Neural cell (in vitro differentiated cells): Measurements from ENCODE around the gene ERMN. TPM values are rescaled to one million over a fixed set of nuclear protein-coding genes. Genes with fewer than 3 reads are reported as not detected.

ENCODE experiments used
- H2AFZ ChIP-seq: fragments of 200-600, 300-800 bp; sonication (generic), shearing (Covaris generic); 2 replicates; pipeline ENCODE4 v1.6.0; 2014; ENCODE audit warnings: low read depth, mild to moderate bottlenecking, antibody characterized with exemption, low read length, moderate library complexity
- H3F3A ChIP-seq: fragments of 200-600 bp; shearing (Covaris generic); 2 replicates; pipeline ENCODE4 v1.6.1; 2016; ENCODE audit warnings: mild to moderate bottlenecking, moderate library complexity, mixed read lengths, antibody characterized with exemption, low read length; ENCODE audit not compliant: insufficient read depth, poor library complexity, severe bottlenecking
- H3K27ac ChIP-seq: fragments of 200-600, 300-800 bp; sonication (generic), shearing (Covaris generic); 2 replicates; pipeline ENCODE4 v1.5.1; 2014; ENCODE audit warnings: mild to moderate bottlenecking, low read length, moderate library complexity
- H3K27me3 ChIP-seq: fragments of 300-800, 200-600 bp; sonication (generic), shearing (Covaris generic); 2 replicates; pipeline ENCODE4 v1.6.0; 2014; ENCODE audit warnings: mild to moderate bottlenecking, low read depth, low read length, moderate library complexity; ENCODE audit not compliant: insufficient read depth
- H3K36me3 ChIP-seq: fragments of 300-800, 200-600 bp; sonication (generic), shearing (Covaris generic); 2 replicates; pipeline ENCODE4 v1.5.1; 2014; ENCODE audit warnings: mild to moderate bottlenecking, antibody characterized with exemption, low read length, moderate library complexity; ENCODE audit not compliant: insufficient read depth
- H3K4me2 ChIP-seq: fragments of 300-800, 200-600 bp; sonication (generic), shearing (Covaris generic); 2 replicates; pipeline ENCODE4 v1.6.0; 2014; ENCODE audit warnings: mild to moderate bottlenecking, low read length
- H3K4me3 ChIP-seq: fragments of 300-800, 200-600 bp; sonication (generic), shearing (Covaris generic); 2 replicates; pipeline ENCODE4 v1.5.1; 2014; ENCODE audit warnings: mild to moderate bottlenecking, low read length, moderate library complexity
- H3K79me2 ChIP-seq: fragments of 200-600 bp; shearing (Covaris generic); replicated peaks from 2 replicates; pipeline ENCODE4 v1.6.0; 2014; ENCODE audit warnings: mild to moderate bottlenecking, low read length, moderate library complexity; ENCODE audit not compliant: insufficient read depth
- H3K9ac ChIP-seq: fragments of 300-800, 200-600 bp; sonication (generic), shearing (Covaris generic); 2 replicates; pipeline ENCODE4 v1.6.1; 2016; ENCODE audit warnings: mild to moderate bottlenecking, low read length, mixed read lengths
- H3K9me2 ChIP-seq: fragments of 200-600 bp; shearing (Covaris generic); 2 replicates; pipeline ENCODE4 v1.6.1; 2016; ENCODE audit warnings: mild to moderate bottlenecking, low read length, mixed read lengths; ENCODE audit not compliant: insufficient read depth
- H3K9me3 ChIP-seq: fragments of 200-600, 300-800 bp; sonication (generic), shearing (Covaris generic); 2 replicates; pipeline ENCODE4 v1.6.1; 2016; ENCODE audit warnings: mild to moderate bottlenecking, mixed run types, low read length, moderate library complexity, mixed read lengths
- H4K20me1 ChIP-seq: fragments of 200-600 bp; shearing (Covaris generic); 2 replicates; pipeline ENCODE4 v1.6.1; 2016; ENCODE audit warnings: mild to moderate bottlenecking, mixed run types; ENCODE audit not compliant: insufficient read depth
- CTCF ChIP-seq: fragments of 450-650 bp; IDR thresholded peaks from 2 replicates; pipeline ENCODE4 v1.5.1; 2014; ENCODE audit warnings: antibody characterized with exemption, mild to moderate bottlenecking, moderate library complexity; ENCODE audit not compliant: poor library complexity, severe bottlenecking
- EP300 ChIP-seq: fragments of 450-650 bp; conservative IDR thresholded peaks from 2 replicates; pipeline ENCODE4 v1.6.1; 2014; ENCODE audit warnings: antibody characterized with exemption, mild to moderate bottlenecking, moderate library complexity; ENCODE audit not compliant: poor library complexity, severe bottlenecking
- EZH2 ChIP-seq: fragments of 200-600, 300-800 bp; shearing (Covaris generic), sonication (generic); IDR thresholded peaks from 2 replicates; pipeline ENCODE4 v1.6.1; 2014; ENCODE audit warnings: antibody characterized with exemption, low read length, borderline replicate concordance, mild to moderate bottlenecking; ENCODE audit not compliant: insufficient read depth, poor library complexity, severe bottlenecking
- MXI1 ChIP-seq: fragments of 450-650 bp; conservative IDR thresholded peaks from 2 replicates; pipeline ENCODE4 v1.6.1; 2014; ENCODE audit warnings: antibody characterized with exemption, mild to moderate bottlenecking; ENCODE audit not compliant: poor library complexity, severe bottlenecking
- POLR2AphosphoS5 ChIP-seq: IDR thresholded peaks from 2 replicates; pipeline ENCODE4 v1.6.1; 2012
- RAD21 ChIP-seq: fragments of 450-650 bp; conservative IDR thresholded peaks from 2 replicates; pipeline ENCODE4 v1.6.1; 2014; ENCODE audit warnings: antibody characterized with exemption, mild to moderate bottlenecking, moderate library complexity
- REST ChIP-seq: IDR thresholded peaks from 2 replicates; pipeline ENCODE4 v1.6.1; 2012; ENCODE audit warnings: borderline replicate concordance
- SMC3 ChIP-seq: fragments of 450-650 bp; conservative IDR thresholded peaks from 2 replicates; pipeline ENCODE4 v1.6.1; 2014; ENCODE audit warnings: antibody characterized with exemption, mild to moderate bottlenecking, moderate library complexity; ENCODE audit not compliant: poor library complexity
- TAF1 ChIP-seq: IDR thresholded peaks from 2 replicates; pipeline ENCODE4 v1.6.1; 2012; ENCODE audit warnings: low read depth
- polyA plus RNA-seq: library from polyadenylated mRNA; depleted of rRNA; stranded (reverse); fragments of >200 nt; gene quantifications from 2 replicates; pipeline ENCODE4 v1.2.3, GENCODE V29; 2014

The ERMN gene
- polyA plus RNA-seq, 1 donor from 2014 or later: not detected

DNA sequence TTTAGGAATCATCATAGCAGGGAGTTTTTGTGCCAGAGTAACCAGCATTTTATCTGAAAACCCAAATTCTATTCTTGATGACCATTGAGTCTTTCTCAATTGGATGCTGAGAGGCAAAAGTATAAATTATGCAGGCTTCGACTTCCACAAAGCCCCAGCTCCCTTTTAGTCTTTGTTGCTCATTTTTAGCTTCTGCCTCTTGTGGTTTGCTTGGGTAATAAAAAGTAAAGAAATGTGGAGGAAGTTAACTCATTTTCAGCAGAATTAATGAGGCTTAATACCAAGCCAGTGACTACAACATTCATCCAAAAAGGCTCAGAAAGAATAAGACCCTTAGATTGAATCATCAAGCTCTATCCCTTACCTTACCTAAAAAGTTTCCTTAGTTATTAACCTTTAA is 18.6 kb downstream of the ERMN start:
- TF ChIP-seq TAF1: no peak
- TF ChIP-seq MXI1: no peak
- no peak for TF ChIP-seq EZH2
- peak; percentile 18 for TF ChIP-seq CTCF
- H3K36me3 ChIP-seq: no peaks in the 10 kb centered on the region
- H3K79me2 ChIP-seq: no peaks in the 10 kb centered on the region
- no peak overlapping the region for H3K9ac ChIP-seq
- no peak overlapping the region for H3K27ac ChIP-seq
- no peaks in the 10 kb centered on the region for H3K27me3 ChIP-seq
- no peaks in the 10 kb centered on the region for H4K20me1 ChIP-seq
- H3K9me3 ChIP-seq: no peaks in the 10 kb centered on the region
- H3K4me2 ChIP-seq: no peak overlapping the region
- no peak overlapping the region for H3K4me3 ChIP-seq
- no peak overlapping the region for H2AFZ ChIP-seq
- H3F3A ChIP-seq: no peaks in the 10 kb centered on the region
- no peaks in the 10 kb centered on the region for H3K9me2 ChIP-seq

DNA sequence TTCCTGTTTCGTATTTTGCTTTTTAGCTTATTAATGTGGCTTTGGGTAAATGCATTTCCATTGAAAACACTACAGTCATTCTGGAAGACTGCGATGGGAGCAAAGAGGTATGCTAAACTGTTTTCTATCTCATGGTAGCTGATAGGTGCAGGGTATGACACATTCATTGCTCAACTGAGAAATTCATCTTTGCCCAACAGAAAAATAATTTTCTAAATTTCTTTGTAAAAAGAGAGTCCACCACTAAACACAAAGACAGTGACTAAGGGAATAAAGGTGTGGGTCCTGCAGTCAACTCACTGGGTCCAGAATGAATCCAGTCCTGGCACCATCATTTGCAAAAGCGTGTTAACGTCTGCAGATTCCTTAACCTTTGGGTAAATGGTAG is 19.9 kb downstream of the ERMN start:
- H3K9me2 ChIP-seq: no peaks in the 10 kb centered on the region
- H2AFZ ChIP-seq: no peak overlapping the region
- H3K36me3 ChIP-seq: no peaks in the 10 kb centered on the region
- no peak overlapping the region for H3K4me2 ChIP-seq
- H3K27ac ChIP-seq: no peak overlapping the region
- H4K20me1 ChIP-seq: no peaks in the 10 kb centered on the region
- no peaks in the 10 kb centered on the region for H3K79me2 ChIP-seq
- no peak for TF ChIP-seq SMC3
- no peak for TF ChIP-seq POLR2AphosphoS5
- TF ChIP-seq EP300: no peak
- no peak for TF ChIP-seq REST
- TF ChIP-seq TAF1: no peak
- no peak for TF ChIP-seq EZH2
- no peak for TF ChIP-seq CTCF
- no peak for TF ChIP-seq RAD21
- TF ChIP-seq MXI1: no peak
- no peak overlapping the region for H3K9ac ChIP-seq
- H3F3A ChIP-seq: no peaks in the 10 kb centered on the region
- no peaks in the 10 kb centered on the region for H3K27me3 ChIP-seq
- no peaks in the 10 kb centered on the region for H3K9me3 ChIP-seq
- H3K4me3 ChIP-seq: no peak overlapping the region
